Activated CD8-positive, alpha-beta memory T cell treated with anti-CD3 and anti-CD28 coated beads, Interleukin-2, amount 50 U/mL, for 24 hours (primary cell): ENCODE results near the gene DHX32.

ENCODE experiments used
- DNase-seq: peaks from one replicate; pipeline ENCODE4 v3.0.0-alpha.2; 2020; ENCODE audit errors: extremely low read depth

The DHX32 gene

DNA sequence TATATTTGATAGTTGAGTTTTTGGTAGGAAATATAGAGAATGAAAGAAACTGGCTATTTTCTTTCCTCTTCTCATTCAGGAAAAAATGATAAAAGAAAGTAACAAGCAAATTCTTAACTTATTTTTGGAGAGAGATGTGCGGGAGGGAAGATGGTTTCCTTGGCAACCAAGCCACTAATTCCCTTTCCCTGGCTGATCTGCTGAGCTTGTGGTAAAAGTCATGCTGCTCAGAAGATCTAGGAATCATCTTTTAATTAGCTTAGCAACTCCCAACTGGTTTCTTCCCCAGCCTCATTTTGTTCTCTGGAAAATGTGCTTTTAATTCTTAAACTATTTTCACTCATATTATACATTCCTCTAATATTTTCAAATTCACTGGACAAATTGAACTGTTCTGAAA, 69.8 kb downstream of the DHX32 start:
- DNase-seq = no peak

DNA sequence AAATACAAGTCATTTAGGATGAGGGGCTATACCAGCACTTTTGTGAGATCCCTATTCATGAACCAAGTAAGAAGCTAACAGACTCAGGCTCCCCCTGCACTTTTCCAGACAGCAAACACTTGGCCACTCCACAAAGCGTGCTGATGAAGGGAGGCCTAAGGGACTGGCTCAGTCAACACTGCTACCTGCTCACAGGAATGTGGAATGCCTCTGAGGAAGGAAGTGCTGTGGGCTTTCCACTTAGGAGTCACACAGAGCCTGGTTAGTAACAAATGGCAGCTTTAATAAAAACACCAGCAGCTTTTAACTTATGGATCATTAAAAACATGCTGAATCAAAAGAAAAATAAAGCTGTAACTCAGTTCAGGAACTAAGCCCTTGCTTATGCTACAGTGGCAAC, 73.0 kb downstream of the DHX32 start:
- no peak for DNase-seq

DNA sequence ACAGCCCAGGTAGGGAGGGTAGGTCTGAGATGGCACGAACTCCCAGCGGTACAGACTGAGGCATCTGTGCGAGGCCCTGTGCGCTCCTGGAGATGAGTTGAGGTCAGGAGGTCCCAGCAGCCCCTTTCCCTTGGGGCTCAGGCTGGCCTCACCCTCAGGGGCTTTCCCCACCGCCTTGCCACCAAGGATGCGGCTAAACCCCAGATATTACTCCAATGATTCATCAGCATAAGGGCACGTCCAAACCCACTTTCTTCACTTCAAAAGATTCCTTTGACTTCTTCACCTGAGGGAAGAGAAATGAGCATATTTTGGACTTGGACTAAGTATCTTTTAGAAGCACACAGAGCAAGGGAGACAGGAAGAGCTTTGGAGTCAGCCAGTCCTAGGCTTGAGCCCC, 78.4 kb downstream of the DHX32 start:
- DNase-seq = no peak

DNA sequence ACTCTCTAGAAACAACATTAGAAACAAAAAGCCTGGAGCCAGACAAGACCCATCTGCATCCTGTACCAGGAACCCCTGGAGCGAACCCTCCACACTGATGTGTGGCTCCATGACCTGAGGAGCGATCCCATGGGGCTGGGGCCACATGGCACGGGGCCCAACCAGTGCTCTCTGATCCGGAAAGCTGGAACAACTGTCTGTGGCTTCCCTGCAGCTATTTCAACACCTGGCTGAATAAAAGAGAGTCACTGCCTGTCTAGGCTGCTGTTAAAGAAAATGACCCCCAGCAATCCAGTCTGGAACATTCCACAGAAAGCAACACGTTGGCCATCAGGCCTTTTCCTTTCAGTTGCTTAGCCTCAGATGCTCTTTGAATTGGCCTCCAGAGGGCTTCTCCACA, 79.0 kb downstream of the DHX32 start:
- no peak for DNase-seq

DNA sequence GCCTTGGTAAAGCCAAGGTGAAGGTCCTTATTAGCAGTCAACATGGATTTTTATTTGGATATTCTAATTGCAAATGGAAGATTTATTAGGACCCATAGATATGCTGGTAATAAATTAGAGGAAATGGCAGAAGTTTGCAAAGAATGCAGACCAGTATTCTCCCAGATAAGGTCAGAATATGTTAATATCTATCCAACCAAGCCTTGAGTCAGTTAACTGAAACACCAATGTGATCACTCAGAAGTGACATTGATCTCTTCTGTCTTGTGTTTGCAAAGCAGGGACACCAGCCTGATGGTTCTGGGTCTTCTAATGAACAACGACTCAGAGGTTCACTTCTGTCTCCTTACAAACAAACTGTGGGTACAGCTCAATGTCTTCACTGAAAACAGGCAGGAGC, 79.5 kb downstream of the DHX32 start:
- no peak for DNase-seq

DNA sequence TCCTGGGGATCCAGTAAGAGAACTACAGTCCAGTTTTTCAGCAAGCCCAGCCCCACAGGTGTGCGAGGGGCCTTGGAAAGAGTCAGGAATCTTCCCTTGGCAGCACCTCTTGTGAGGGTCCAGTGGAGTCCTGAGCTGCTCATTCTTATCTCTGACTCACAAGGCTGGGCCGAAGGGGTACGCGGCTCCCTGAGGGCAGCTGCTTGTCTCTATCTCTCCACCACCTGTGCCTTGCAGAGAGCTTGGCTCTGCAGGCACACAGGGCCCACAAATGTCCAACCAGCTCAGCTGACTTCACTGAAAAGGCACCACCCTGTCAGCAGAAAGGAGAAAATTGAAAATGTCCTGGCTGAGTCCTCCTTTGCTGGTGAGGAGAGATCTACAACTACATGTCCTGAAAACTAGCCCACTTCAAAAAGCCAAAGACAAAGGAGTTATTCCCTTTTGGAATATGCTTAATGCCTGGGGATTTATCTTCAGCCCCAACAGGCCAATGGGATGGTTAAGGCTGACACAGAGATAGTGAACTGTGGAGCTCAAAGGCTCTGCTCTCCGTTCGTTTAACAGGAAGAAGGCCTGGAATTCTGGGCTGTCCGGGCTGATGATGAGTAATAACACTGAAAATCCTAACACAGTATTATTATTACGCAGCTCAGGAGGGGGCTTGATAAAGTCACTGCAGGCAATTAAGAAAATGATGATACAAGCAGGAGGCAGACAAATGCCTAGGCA, 81.5 kb downstream of the DHX32 start:
- no peak for DNase-seq

DNA sequence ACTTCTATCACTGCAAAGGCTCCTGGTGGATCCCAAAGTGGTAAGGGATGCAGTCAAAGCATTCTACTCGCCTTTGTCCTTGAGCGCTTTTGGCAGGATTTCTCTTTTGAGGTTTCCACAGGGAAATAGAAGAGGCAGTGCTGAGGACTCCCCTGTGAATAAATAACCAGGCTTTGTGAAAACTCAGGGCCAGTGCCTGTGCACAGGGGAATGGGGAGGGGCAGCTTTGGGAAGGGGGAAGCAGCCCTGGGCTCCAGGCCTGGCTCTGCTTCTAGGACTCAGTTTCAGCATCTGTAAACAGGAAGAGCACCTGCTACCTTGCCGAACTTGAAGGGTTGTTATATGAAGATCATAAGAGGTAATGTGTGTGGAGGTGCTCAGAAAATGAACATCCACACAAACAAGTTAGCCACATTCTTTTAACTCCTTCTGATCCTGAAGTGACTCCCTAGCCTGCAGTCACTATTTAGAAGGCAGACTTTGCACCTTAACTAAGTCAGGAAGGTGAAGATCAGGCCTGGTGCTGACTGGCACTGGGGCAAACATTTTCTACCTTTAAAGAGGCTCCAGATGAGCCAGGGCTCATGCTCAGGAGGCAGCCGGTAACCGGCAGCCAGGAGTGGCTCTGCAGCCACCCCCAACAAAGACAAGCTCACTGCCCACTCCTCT, 83.0 kb downstream of the DHX32 start:
- DNase-seq = no peak

DNA sequence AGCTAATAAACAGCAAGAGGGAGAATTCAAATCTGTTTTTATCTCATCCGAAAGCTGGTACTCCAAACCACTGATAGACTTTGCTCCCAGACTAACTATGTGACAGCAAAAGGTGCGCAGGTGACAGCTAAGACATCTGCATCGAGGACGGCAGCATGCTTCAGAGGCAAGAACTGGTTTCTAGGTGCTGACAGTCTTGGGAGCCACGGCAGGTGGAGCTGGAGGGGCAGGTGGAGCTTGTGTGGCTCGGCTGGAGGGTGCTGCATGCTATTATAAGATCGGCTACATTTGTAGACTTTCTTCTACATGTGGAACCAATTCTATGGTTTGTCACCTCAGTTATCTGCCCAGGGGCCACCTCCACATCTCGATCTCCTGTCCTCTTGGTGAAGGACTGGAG, 83.7 kb downstream of the DHX32 start:
- DNase-seq = no peak

DNA sequence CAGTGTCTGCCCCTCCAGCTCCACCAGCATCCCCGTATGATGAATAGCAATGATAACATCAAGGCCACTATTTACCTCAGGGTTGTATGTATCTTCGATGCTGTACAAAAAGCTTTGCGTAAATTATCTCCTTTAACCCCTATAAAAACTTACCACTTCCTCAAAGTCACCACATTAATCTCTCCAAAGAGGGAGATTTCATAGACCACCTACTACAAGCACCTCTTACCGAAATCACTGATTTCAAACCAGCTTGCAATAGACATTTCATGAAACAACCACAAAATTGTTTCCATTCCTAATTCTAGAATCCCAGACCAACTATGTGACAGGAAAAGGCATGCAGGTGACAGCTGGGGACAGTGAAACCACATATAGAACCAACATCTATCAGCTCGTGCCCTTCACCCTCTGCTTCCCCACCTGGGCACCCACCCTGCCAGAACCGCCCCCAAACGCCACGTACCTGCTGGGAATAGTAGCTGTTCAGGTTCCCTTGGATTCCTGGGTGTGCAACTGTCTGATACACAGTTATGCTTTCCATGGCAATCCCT, 85.4 kb downstream of the DHX32 start:
- DNase-seq = no peak

DNA sequence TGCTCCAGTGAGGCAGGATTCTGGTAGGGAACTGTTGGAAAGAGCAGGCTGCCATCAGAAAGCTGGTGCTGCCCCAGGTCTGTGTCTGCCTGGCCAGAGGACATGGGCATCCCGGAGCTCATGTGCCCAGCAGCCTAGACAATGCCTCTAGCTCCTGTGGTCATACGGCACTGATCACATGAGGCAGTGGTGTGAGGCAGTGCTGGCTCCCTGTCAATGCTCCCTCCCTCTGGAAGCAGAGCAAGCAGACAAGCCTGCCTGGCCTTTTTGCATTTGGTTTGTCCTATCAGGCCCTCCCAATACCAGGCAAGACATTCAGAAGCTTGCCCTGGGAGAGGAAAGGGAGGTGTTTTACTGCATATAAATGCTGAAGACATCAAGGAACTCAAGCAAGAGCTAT, 86.0 kb downstream of the DHX32 start:
- DNase-seq = no peak

DNA sequence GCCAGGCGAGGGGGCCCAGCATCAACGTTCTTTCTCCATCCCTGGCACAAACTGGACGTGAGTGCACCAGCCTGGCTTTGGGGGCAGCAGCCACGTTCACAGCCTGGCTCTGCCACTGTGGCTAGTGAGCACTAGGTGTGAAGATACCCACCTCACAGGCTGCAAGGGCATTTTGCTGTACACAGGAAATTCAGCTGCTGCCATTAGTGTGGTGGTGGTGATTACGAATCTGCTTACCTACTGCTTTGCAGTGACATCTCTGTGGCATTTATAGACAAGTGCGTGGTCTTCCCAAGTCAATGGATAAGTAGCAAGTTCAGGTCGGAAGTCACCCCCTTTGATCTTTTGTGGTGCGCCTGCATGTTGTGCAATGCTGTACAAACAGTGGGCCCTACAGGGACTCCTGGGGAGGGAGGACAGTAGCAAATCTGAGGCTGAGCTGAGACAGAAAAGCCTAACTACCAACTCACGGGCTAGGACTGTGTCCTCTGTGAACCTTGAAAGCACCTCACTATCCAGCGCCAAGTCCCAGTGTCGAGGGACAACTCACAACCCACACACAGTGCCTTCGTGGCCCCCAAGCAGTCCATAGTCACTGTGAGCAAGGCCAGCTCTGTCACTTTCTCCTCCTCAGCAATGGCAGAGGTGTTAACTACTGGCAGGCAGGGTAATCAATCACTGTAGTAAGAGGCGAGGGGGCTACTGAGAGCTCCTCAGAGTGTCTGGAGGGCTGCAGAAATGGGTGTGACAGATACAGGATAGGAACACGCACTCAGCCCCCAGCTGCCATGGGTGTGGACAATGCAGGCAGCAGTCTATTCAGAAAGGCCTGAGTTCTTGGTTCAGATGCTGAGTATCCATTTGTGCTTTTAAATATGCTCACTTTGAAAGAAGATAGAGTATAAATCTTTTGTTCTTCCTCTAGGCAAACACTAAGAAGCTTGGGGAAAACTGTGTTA, 88.5 kb downstream of the DHX32 start:
- no peak for DNase-seq

DNA sequence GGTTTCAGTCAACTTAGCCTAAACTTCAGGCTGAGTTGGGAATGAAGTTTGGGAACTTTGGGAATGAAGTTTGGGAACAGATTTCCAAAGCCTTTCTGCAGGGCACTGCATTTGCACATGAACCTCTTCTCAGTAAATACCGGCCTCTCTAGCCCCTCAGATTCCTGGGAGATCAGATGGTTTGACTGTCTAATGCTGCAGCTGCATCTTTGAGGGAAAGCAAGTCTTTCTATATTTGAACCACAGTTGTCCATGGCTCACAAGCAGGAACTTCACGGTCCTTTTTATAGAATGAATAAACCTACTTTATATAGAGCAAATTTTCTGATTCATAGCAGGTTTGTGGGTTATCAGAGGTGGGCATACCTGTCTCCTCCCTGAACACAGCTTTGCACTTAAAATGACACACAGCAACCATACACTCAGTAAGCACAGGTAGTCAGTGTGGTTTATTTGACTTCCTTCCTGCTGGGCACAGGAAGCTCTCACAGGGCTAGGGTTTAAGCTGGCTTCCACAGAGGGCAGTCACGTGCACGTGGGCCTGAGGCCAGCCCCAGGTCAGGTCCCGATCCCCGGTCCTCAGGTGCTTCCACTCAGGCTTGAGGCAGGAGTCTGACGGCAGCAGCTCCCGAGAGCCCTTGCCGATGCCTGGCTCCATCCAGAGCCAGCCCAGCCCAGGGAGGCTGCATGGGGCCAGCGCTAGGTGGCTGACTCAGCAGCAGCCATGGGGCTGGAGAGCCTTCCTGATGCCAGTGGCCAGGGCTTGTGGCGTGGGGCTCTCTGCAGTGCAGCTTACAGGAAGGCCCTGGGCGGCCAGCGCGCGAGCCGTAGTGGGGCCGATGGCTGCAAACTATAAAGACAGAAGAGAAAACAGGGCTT, 92.7 kb downstream of the DHX32 start:
- no peak for DNase-seq
